ENCODE results near the gene AGPAT1.

- TF ChIP-seq TAF1 (IDR thresholded peaks at IDR 0.05; ENCODE audit: low read depth, low read length) (no peak; the same call in 1 of the 2 replicates), ZNF274 (IDR thresholded peaks at IDR 0.05; ENCODE audit: borderline replicate concordance, extremely low read depth, low read length) (no peak), ATF3 (IDR thresholded peaks at IDR 0.05; ENCODE audit: insufficient read depth, low read depth, low read length) (no peak), CTCF (IDR thresholded peaks at IDR 0.05; ENCODE audit: control extremely low read depth in 1 of 3, insufficient read depth in 1 of 3, low read depth in 1 of 3, low read length in 3 of 3) (peak in 2 of 3 experiments; percentile 21 to 66; a peak in 2 of 4 replicates), POLR2A (IDR thresholded peaks at IDR 0.05; ENCODE audit: control extremely low read depth in 1 of 2, low read depth in 2 of 2, low read length in 2 of 2) (no peak; a peak in 1 of 3 replicates)
Measured at GRCh38 chr6:32195652-32195901, 19.7 kb upstream of the AGPAT1 start.
